GM12864 (cell line): ENCODE results near the gene TM2D3.

Experiments
- DNase-seq: peaks from one replicate; pipeline ENCODE4 v3.0.0-alpha.2; 2011; ENCODE audit warnings: low read depth
- H3K4me3 ChIP-seq: 2 replicates; pipeline ENCODE4 v1.5.1; 2011; ENCODE audit warnings: mild to moderate bottlenecking, low read depth, low read length, control low read depth
- TF ChIP-seq, protein P1 (sequence below): IDR thresholded peaks from 2 replicates; pipeline ENCODE4 v1.5.1; 2011; ENCODE audit warnings: low read depth, mild to moderate bottlenecking, moderate library complexity, low read length, control low read depth, inconsistent platforms; ENCODE audit errors: missing control alignments

The TM2D3 gene

GRCh38 chr15:101596633-101597032 lies 55.5 kb downstream of the TM2D3 start:
- TF ChIP-seq, protein P1, sequence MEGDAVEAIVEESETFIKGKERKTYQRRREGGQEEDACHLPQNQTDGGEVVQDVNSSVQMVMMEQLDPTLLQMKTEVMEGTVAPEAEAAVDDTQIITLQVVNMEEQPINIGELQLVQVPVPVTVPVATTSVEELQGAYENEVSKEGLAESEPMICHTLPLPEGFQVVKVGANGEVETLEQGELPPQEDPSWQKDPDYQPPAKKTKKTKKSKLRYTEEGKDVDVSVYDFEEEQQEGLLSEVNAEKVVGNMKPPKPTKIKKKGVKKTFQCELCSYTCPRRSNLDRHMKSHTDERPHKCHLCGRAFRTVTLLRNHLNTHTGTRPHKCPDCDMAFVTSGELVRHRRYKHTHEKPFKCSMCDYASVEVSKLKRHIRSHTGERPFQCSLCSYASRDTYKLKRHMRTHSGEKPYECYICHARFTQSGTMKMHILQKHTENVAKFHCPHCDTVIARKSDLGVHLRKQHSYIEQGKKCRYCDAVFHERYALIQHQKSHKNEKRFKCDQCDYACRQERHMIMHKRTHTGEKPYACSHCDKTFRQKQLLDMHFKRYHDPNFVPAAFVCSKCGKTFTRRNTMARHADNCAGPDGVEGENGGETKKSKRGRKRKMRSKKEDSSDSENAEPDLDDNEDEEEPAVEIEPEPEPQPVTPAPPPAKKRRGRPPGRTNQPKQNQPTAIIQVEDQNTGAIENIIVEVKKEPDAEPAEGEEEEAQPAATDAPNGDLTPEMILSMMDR: no peak
- no peak for DNase-seq
- H3K4me3 ChIP-seq: no peak overlapping the region
